Suprapubic skin (tissue), 3 donors: Measurements from ENCODE around the gene COX4I2.

Source experiments
- EP300 ChIP-seq: sonication (generic); formaldehyde crosslinking; IDR thresholded peaks from one replicate; pipeline ENCODE4 v1.6.1; 2017; ENCODE audit warnings: antibody characterized with exemption
- POLR2A ChIP-seq, 2 donors: fragments of 450-650 bp; IDR thresholded peaks; one replicate each; pipeline ENCODE4 v1.6.1; 2017; ENCODE audit warnings: antibody characterized with exemption in 2 of 2, mild to moderate bottlenecking in 2 of 2, moderate library complexity in 2 of 2
- TF ChIP-seq, protein P1 (sequence below), 2 donors: fragments of 200-600 bp in 1 of 2; fragments of 450-650 bp in 1 of 2; sonication (generic) in 1 of 2; IDR thresholded peaks; one replicate each; pipeline ENCODE4 v1.5.1; 2016 to 2019; ENCODE audit warnings: antibody characterized with exemption in 2 of 2, mild to moderate bottlenecking in 1 of 2, moderate library complexity in 1 of 2

GRCh38 chr20:31606804-31607639 is 30.7 kb upstream of the COX4I2 start:
- TF ChIP-seq, protein P1, sequence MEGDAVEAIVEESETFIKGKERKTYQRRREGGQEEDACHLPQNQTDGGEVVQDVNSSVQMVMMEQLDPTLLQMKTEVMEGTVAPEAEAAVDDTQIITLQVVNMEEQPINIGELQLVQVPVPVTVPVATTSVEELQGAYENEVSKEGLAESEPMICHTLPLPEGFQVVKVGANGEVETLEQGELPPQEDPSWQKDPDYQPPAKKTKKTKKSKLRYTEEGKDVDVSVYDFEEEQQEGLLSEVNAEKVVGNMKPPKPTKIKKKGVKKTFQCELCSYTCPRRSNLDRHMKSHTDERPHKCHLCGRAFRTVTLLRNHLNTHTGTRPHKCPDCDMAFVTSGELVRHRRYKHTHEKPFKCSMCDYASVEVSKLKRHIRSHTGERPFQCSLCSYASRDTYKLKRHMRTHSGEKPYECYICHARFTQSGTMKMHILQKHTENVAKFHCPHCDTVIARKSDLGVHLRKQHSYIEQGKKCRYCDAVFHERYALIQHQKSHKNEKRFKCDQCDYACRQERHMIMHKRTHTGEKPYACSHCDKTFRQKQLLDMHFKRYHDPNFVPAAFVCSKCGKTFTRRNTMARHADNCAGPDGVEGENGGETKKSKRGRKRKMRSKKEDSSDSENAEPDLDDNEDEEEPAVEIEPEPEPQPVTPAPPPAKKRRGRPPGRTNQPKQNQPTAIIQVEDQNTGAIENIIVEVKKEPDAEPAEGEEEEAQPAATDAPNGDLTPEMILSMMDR (IDR thresholded peaks at IDR 0.05) = no peak
- TF ChIP-seq POLR2A (IDR thresholded peaks at IDR 0.05) (no peak), EP300 (no peak)
